GM23338 (cell line): ENCODE data around the gene KIAA0753. TPM values are rescaled to one million over a fixed set of nuclear protein-coding genes. Genes with fewer than 3 reads are reported as not detected.
A peak's percentile ranks its signal among the peaks of the same experiment; 100 is the strongest.

Experiments used
- ATAC-seq: fragments of 200-7000 bp; cut with Tn5 transposase; 3 replicates; pipeline ENCODE4 v1.9.1; 2020
- DNase-seq: peaks from one replicate; pipeline ENCODE4 v3.0.0-alpha.2; 2015; ENCODE audit warnings: low spot score
- H2AFZ ChIP-seq: fragments of 200-600 bp; sonication (generic); 2 replicates; pipeline ENCODE4 v1.8.0; 2016; ENCODE audit warnings: antibody characterized with exemption, mild to moderate bottlenecking, moderate library complexity
- H3F3A ChIP-seq: fragments of 200-600 bp; sonication (generic); replicated peaks from 2 replicates; pipeline ENCODE4 v1.8.0; 2017; ENCODE audit warnings: antibody characterized with exemption, mixed run types, low read depth
- H3K27ac ChIP-seq: fragments of 200-600 bp; sonication (generic); 2 replicates; pipeline ENCODE4 v1.6.1; 2016; ENCODE audit warnings: low read depth
- H3K27me3 ChIP-seq: fragments of 200-600 bp; sonication (generic); 2 replicates; pipeline ENCODE4 v1.8.0; 2016; ENCODE audit warnings: mild to moderate bottlenecking, mixed run types, moderate library complexity; ENCODE audit not compliant: insufficient read depth
- H3K36me3 ChIP-seq: fragments of 200-600 bp; sonication (generic); 2 replicates; pipeline ENCODE4 v1.8.0; 2016; ENCODE audit warnings: mild to moderate bottlenecking; ENCODE audit not compliant: insufficient read depth
- H3K4me1 ChIP-seq: fragments of 200-600 bp; sonication (generic); 2 replicates; pipeline ENCODE4 v1.8.0; 2016; ENCODE audit warnings: mild to moderate bottlenecking, moderate library complexity; ENCODE audit not compliant: insufficient read depth
- H3K4me2 ChIP-seq: fragments of 200-600 bp; sonication (generic); 2 replicates; pipeline ENCODE4 v1.7.1; 2017; ENCODE audit warnings: mixed run types
- H3K4me3 ChIP-seq: fragments of 200-600 bp; sonication (generic); 2 replicates; pipeline ENCODE4 v1.6.1; 2016; ENCODE audit warnings: mixed run types
- H3K79me2 ChIP-seq: fragments of 200-600 bp; sonication (generic); replicated peaks from 2 replicates; pipeline ENCODE4 v1.8.0; 2017; ENCODE audit warnings: mild to moderate bottlenecking; ENCODE audit not compliant: insufficient read depth
- H3K9me2 ChIP-seq: fragments of 200-600 bp; sonication (generic); 2 replicates; pipeline ENCODE4 v1.8.0; 2017; ENCODE audit not compliant: insufficient read depth
- H4K20me1 ChIP-seq: fragments of 200-600 bp; sonication (generic); replicated peaks from 2 replicates; pipeline ENCODE4 v1.8.0; 2017; ENCODE audit warnings: mild to moderate bottlenecking; ENCODE audit not compliant: insufficient read depth
- H3K27ac Mint-ChIP-seq: 2 replicates; pipeline ENCODE4 v1.8.0; 2020; ENCODE audit warnings: inconsistent platforms, mild to moderate bottlenecking, moderate library complexity, mixed read lengths
- H3K27me3 Mint-ChIP-seq: 3 replicates; pipeline ENCODE4 v1.8.0; 2022; ENCODE audit warnings: low read depth, mild to moderate bottlenecking, moderate library complexity, mixed read lengths, inconsistent platforms; ENCODE audit not compliant: insufficient read depth, poor library complexity
- H3K36me3 Mint-ChIP-seq: 3 replicates; pipeline ENCODE4 v1.8.0; 2021; ENCODE audit warnings: low read depth, mild to moderate bottlenecking, inconsistent platforms, moderate library complexity, mixed read lengths
- H3K4me1 Mint-ChIP-seq: 3 replicates; pipeline ENCODE4 v1.8.0; 2020; ENCODE audit warnings: mild to moderate bottlenecking, inconsistent platforms, mixed read lengths
- H3K4me3 Mint-ChIP-seq: 3 replicates; pipeline ENCODE4 v1.8.0; 2021; ENCODE audit warnings: moderate library complexity, mild to moderate bottlenecking, inconsistent platforms, mixed read lengths
- H3K9me3 Mint-ChIP-seq: 3 replicates; pipeline ENCODE4 v1.8.0; 2020; ENCODE audit warnings: moderate library complexity, mild to moderate bottlenecking, inconsistent platforms, mixed read lengths
- CREB1 ChIP-seq: fragments of 250-450 bp; sonication (Bioruptor Pico); IDR thresholded peaks from 2 replicates; pipeline ENCODE4 v1.5.0; 2020; ENCODE audit warnings: low read depth, mild to moderate bottlenecking, moderate library complexity
- CTCF ChIP-seq, 2 experiments: fragments of 200-600 bp in 1 of 2; sonication (generic) in 1 of 2; conservative IDR thresholded peaks; 2 replicates each; pipeline versions ENCODE4 v1.5.1 to v1.6.1; 2016 to 2017; ENCODE audit warnings: antibody characterized with exemption in 2 of 2, low read depth in 2 of 2, mild to moderate bottlenecking in 2 of 2, moderate library complexity in 1 of 2
- ETS1 ChIP-seq: IDR thresholded peaks from 2 replicates; pipeline ENCODE4 v1.6.1; 2016; ENCODE audit warnings: antibody characterized with exemption
- EZH2 ChIP-seq: fragments of 200-600 bp; sonication (generic); IDR thresholded peaks from one replicate; pipeline ENCODE4 v1.8.0; 2017; ENCODE audit warnings: antibody characterized with exemption, mild to moderate bottlenecking, low read depth; ENCODE audit not compliant: unreplicated experiment
- JUNB ChIP-seq: IDR thresholded peaks from one replicate; pipeline ENCODE4 v1.6.1; 2016; ENCODE audit warnings: antibody characterized with exemption; ENCODE audit not compliant: unreplicated experiment
- POLR2AphosphoS5 ChIP-seq: IDR thresholded peaks from 2 replicates; pipeline ENCODE4 v1.6.1; 2016; ENCODE audit warnings: antibody characterized with exemption, low read depth
- polyA plus RNA-seq: library from polyadenylated mRNA; unstranded; fragments of >200 nt; fragmentation: Nextera tagmentation; extraction: Ambion mirVana; gene quantifications from 2 replicates; pipeline ENCODE4 v1.2.1, GENCODE V29; 2016
- total RNA-seq: library from RNA; depleted of rRNA; stranded (reverse); fragments of >200 nt; shearing (Covaris generic); gene quantifications from 2 replicates; pipeline ENCODE4 v1.2.3, GENCODE V29; 2014

KIAA0753 gene
- total and polyA plus RNA-seq, 2 experiments from 2014 or later: 6.0 to 27.8 TPM

GRCh38 chr17:6651919-6652452 lies 11.5 kb upstream of the KIAA0753 start:
- no peak overlapping the region for H3K27ac Mint-ChIP-seq
- no peaks in the 10 kb centered on the region for H3K9me3 Mint-ChIP-seq
- peak; percentile 39 for DNase-seq
- peaks cover 10% of the 10 kb centered on the region; the same call in 2 of the 3 replicates for H3K36me3 Mint-ChIP-seq
- Histone ChIP-seq H3K4me2 (peak overlapping the region; percentile 76), H3K36me3 (peaks cover 10% of the 10 kb centered on the region), H3K27ac (no peak overlapping the region), H3K79me2 (peaks cover 35% of the 10 kb centered on the region), H3K4me3 (peak overlapping the region; percentile 99), H3K9me2 (no peaks in the 10 kb centered on the region), H4K20me1 (peaks cover 22% of the 10 kb centered on the region), H3K4me1 (peaks cover 21% of the 10 kb centered on the region), H2AFZ (peak overlapping the region; percentile 63; the same call in 1 of the 2 replicates), H3K27me3 (peaks cover 49% of the 10 kb centered on the region), H3F3A (peaks cover 15% of the 10 kb centered on the region)
- H3K4me1 Mint-ChIP-seq: peaks cover 48% of the 10 kb centered on the region
- 0 out of 2 replicates have a peak, but pooled peaks have one; percentile 18 for TF ChIP-seq CREB1 (CRISPR knock-in tag)
- no peak for TF ChIP-seq JUNB
- H3K4me3 Mint-ChIP-seq: peak overlapping the region; percentile 19
- no peak for ATAC-seq
- H3K27me3 Mint-ChIP-seq: peaks cover 31% of the 10 kb centered on the region

- H4K20me1 ChIP-seq: peaks cover 22% of the 10 kb centered on the region
- peak within 1 kb of the TSS; percentile 99 for H3K4me3 ChIP-seq
- H3K79me2 ChIP-seq: peaks cover 37% of the 10 kb centered on the region
- Mint-ChIP-seq H3K27me3 (peaks cover 31% of the 10 kb centered on the region), H3K36me3 (peaks cover 10% of the 10 kb centered on the region; the same call in 2 of the 3 replicates), H3K27ac (peak within 1 kb of the TSS; percentile 93), H3K4me1 (peaks cover 48% of the 10 kb centered on the region), H3K9me3 (no peaks in the 10 kb centered on the region), H3K4me3 (peak within 1 kb of the TSS; percentile 94)
- peaks cover 10% of the 10 kb centered on the region for H3K36me3 ChIP-seq
- H3K4me2 ChIP-seq: peak within 1 kb of the TSS; percentile 99
- H3K9me2 ChIP-seq: no peaks in the 10 kb centered on the region
- ATAC-seq: peak; percentile 83
- TF ChIP-seq POLR2AphosphoS5 (peak; percentile 61), EZH2 (no peak)
- H3K4me1 ChIP-seq: peaks cover 21% of the 10 kb centered on the region
- peak within 1 kb of the TSS; percentile 87; the same call in 1 of the 2 replicates for H3K27ac ChIP-seq
- H3K27me3 ChIP-seq: peaks cover 44% of the 10 kb centered on the region
- H2AFZ ChIP-seq: peak within 1 kb of the TSS; percentile 94; the same call in 1 of the 2 replicates
- peaks cover 15% of the 10 kb centered on the region for H3F3A ChIP-seq
- DNase-seq: peak; percentile 97
Observed at GRCh38 chr17:6651354-6651918, 10.9 kb upstream of the KIAA0753 start, which contains the start of the genes C17orf100 and MED31. C17orf100 (plus strand) TSS chr17:6651762; CDS start chr17:6651914, 152 bp downstream. MED31 (minus strand) TSS chr17:6651605; CDS start chr17:6651528, 77 bp downstream.

- peaks cover under 1% of the 10 kb centered on the region for H3K27me3 Mint-ChIP-seq
Observed at GRCh38 chr17:6648181-6648580, 7.7 kb upstream of the KIAA0753 start.

More at GRCh38 chr17:6648181-6648580, 7.7 kb upstream of the KIAA0753 start:
- H3K4me1 Mint-ChIP-seq: peaks cover 26% of the 10 kb centered on the region
- peaks cover 28% of the 10 kb centered on the region for H3K36me3 Mint-ChIP-seq
- Histone ChIP-seq H3K27ac (no peak overlapping the region), H3F3A (peaks cover 10% of the 10 kb centered on the region), H3K36me3 (peaks cover 18% of the 10 kb centered on the region), H4K20me1 (peaks cover 41% of the 10 kb centered on the region), H2AFZ (no peak overlapping the region), H3K4me3 (no peak overlapping the region), H3K4me1 (peaks cover 18% of the 10 kb centered on the region), H3K27me3 (peaks cover 11% of the 10 kb centered on the region), H3K9me2 (no peaks in the 10 kb centered on the region), H3K4me2 (no peak overlapping the region), H3K79me2 (peaks cover 56% of the 10 kb centered on the region)
- H3K9me3 Mint-ChIP-seq: no peaks in the 10 kb centered on the region
- no peak for ATAC-seq
- DNase-seq: peak; percentile 44
- H3K4me3 Mint-ChIP-seq: no peak overlapping the region
- no peak overlapping the region for H3K27ac Mint-ChIP-seq
- TF ChIP-seq CTCF (conservative IDR thresholded peaks at IDR 0.05; ENCODE audit: low read depth in 2 of 2) (peak; percentile 42 to 58), ETS1 (no peak)
